HepG2 (cell line): ENCODE measurements around the gene IFT122.

Source experiments
- CTCF ChIP-seq: sonication (generic); formaldehyde crosslinking; IDR thresholded peaks from 2 replicates; pipeline ENCODE4 v1.5.0; 2020; ENCODE audit warnings: mild to moderate bottlenecking, missing genetic modification reagents, moderate library complexity
- IRF1 ChIP-seq: sonication (generic); formaldehyde crosslinking; IDR thresholded peaks from 2 replicates; pipeline ENCODE4 v1.4.0; 2020; ENCODE audit warnings: low read depth, mild to moderate bottlenecking, missing genetic modification reagents
- JUNB ChIP-seq: sonication (generic); formaldehyde crosslinking; IDR thresholded peaks from 2 replicates; pipeline ENCODE4 v1.8.0; 2022; ENCODE audit warnings: missing genetic modification reagents, mild to moderate bottlenecking, borderline replicate concordance
- NR2F6 ChIP-seq, 2 experiments: IDR thresholded peaks; 2 replicates each; pipeline ENCODE4 v1.6.1; 2016; ENCODE audit warnings: antibody characterized with exemption in 1 of 2, mild to moderate bottlenecking in 1 of 2
- SALL2 ChIP-seq: sonication (generic); formaldehyde crosslinking; IDR thresholded peaks from 2 replicates; pipeline ENCODE4 v1.8.1; 2023; ENCODE audit warnings: mild to moderate bottlenecking, missing genetic modification reagents, inconsistent platforms

- TF ChIP-seq JUNB (CRISPR knock-in tag) (no peak), CTCF (CRISPR knock-in tag) (no peak), SALL2 (no peak), IRF1 (CRISPR knock-in tag) (no peak), NR2F6 (IDR thresholded peaks at IDR 0.05) (no peak), NR2F6 (CRISPR knock-in tag; IDR thresholded peaks at IDR 0.05) (no peak)
These were observed 35.9 kb upstream of the IFT122 start for GRCh38 chr3:129404130-129404529.
